ENCODE results near the gene LIMS2.

LIMS2 gene

GRCh38 chr2:127675331-127676261, at the start of gene LIMS2:
LIMS2 (minus strand) TSS chr2:127675530; CDS start chr2:127675024, 506 bp downstream.
- Histone ChIP-seq H3K36me3 (ENCODE audit: control insufficient read depth in 5 of 5, insufficient read depth in 5 of 5, low read length in 5 of 5) (peaks cover 0 to 5% (median 0%) of the 10 kb centered on the region in 5 donors), H3K9ac (ENCODE audit: low read length in 5 of 5) (peak within 1 kb of the TSS in 4 of 5 donors; percentile 16 to 77 (median 52)), H3K27me3 (ENCODE audit: control insufficient read depth in 5 of 5, insufficient read depth in 4 of 5, low read length in 5 of 5) (peaks cover 0 to 3% (median 0%) of the 10 kb centered on the region in 5 donors), H3K4me3 (ENCODE audit: low read depth in 1 of 5, low read length in 5 of 5) (peak within 1 kb of the TSS; percentile 49 to 78 (median 76)), H3K27ac (ENCODE audit: low read depth, low read length) (peak within 1 kb of the TSS; percentile 78), H3K4me1 (ENCODE audit: control insufficient read depth in 5 of 5, insufficient read depth in 5 of 5, low read length in 5 of 5) (peaks cover 5 to 84% (median 42%) of the 10 kb centered on the region in 5 donors), H3K9me3 (ENCODE audit: control insufficient read depth in 5 of 5, low read length in 5 of 5) (no peaks in the 10 kb centered on the region)

- no peak overlapping the region for H3K27ac ChIP-seq (ENCODE audit: low read depth, low read length)
- no peak overlapping the region for H3K9ac ChIP-seq (ENCODE audit: low read length in 5 of 5)
- peaks cover 0 to 22% (median 5%) of the 10 kb centered on the region in 5 donors for H3K4me1 ChIP-seq (ENCODE audit: control insufficient read depth in 5 of 5, insufficient read depth in 5 of 5, low read length in 5 of 5)
- peaks cover 16 to 49% (median 41%) of the 10 kb centered on the region in 5 donors for H3K36me3 ChIP-seq (ENCODE audit: control insufficient read depth in 5 of 5, insufficient read depth in 5 of 5, low read length in 5 of 5)
- no peaks in the 10 kb centered on the region for H3K9me3 ChIP-seq (ENCODE audit: control insufficient read depth in 5 of 5, low read length in 5 of 5)
- H3K27me3 ChIP-seq (ENCODE audit: control insufficient read depth in 5 of 5, insufficient read depth in 4 of 5, low read length in 5 of 5): no peaks in the 10 kb centered on the region
- H3K4me3 ChIP-seq (ENCODE audit: low read depth in 1 of 5, low read length in 5 of 5): no peak overlapping the region
Observed at GRCh38 chr2:127722807-127723206, 47.5 kb upstream of the LIMS2 start.

- H3K9me3 ChIP-seq (ENCODE audit: control insufficient read depth in 5 of 5, low read length in 5 of 5): no peaks in the 10 kb centered on the region
- H3K27ac ChIP-seq (ENCODE audit: low read depth, low read length): no peak overlapping the region
- no peak overlapping the region for H3K4me3 ChIP-seq (ENCODE audit: low read depth in 1 of 5, low read length in 5 of 5)
- peaks cover 16 to 49% (median 41%) of the 10 kb centered on the region in 5 donors for H3K36me3 ChIP-seq (ENCODE audit: control insufficient read depth in 5 of 5, insufficient read depth in 5 of 5, low read length in 5 of 5)
- H3K27me3 ChIP-seq (ENCODE audit: control insufficient read depth in 5 of 5, insufficient read depth in 4 of 5, low read length in 5 of 5): no peaks in the 10 kb centered on the region
- no peak overlapping the region for H3K9ac ChIP-seq (ENCODE audit: low read length in 5 of 5)
- peaks cover 0 to 22% (median 5%) of the 10 kb centered on the region in 5 donors for H3K4me1 ChIP-seq (ENCODE audit: control insufficient read depth in 5 of 5, insufficient read depth in 5 of 5, low read length in 5 of 5)
Observed at GRCh38 chr2:127721978-127722355, 46.6 kb upstream of the LIMS2 start.

GRCh38 chr2:127721311-127721977, 46.1 kb upstream of the LIMS2 start:
- no peak overlapping the region for H3K9ac ChIP-seq (ENCODE audit: low read length in 5 of 5)
- no peaks in the 10 kb centered on the region for H3K27me3 ChIP-seq (ENCODE audit: control insufficient read depth in 5 of 5, insufficient read depth in 4 of 5, low read length in 5 of 5)
- H3K4me3 ChIP-seq (ENCODE audit: low read depth in 1 of 5, low read length in 5 of 5): no peak overlapping the region
- H3K9me3 ChIP-seq (ENCODE audit: control insufficient read depth in 5 of 5, low read length in 5 of 5): no peaks in the 10 kb centered on the region
- peaks cover 16 to 53% (median 46%) of the 10 kb centered on the region in 5 donors for H3K36me3 ChIP-seq (ENCODE audit: control insufficient read depth in 5 of 5, insufficient read depth in 5 of 5, low read length in 5 of 5)
- H3K27ac ChIP-seq (ENCODE audit: low read depth, low read length): no peak overlapping the region
- peaks cover 0 to 22% (median 5%) of the 10 kb centered on the region in 5 donors for H3K4me1 ChIP-seq (ENCODE audit: control insufficient read depth in 5 of 5, insufficient read depth in 5 of 5, low read length in 5 of 5)

GRCh38 chr2:127719301-127720218, 44.2 kb upstream of the LIMS2 start:
- H3K27me3 ChIP-seq (ENCODE audit: control insufficient read depth in 5 of 5, insufficient read depth in 4 of 5, low read length in 5 of 5): no peaks in the 10 kb centered on the region
- H3K9ac ChIP-seq (ENCODE audit: low read length in 5 of 5): no peak overlapping the region
- no peak overlapping the region for H3K4me3 ChIP-seq (ENCODE audit: low read depth in 1 of 5, low read length in 5 of 5)
- H3K9me3 ChIP-seq (ENCODE audit: control insufficient read depth in 5 of 5, low read length in 5 of 5): no peaks in the 10 kb centered on the region
- no peak overlapping the region for H3K27ac ChIP-seq (ENCODE audit: low read depth, low read length)
- H3K4me1 ChIP-seq (ENCODE audit: control insufficient read depth in 5 of 5, insufficient read depth in 5 of 5, low read length in 5 of 5): peaks cover 0 to 19% (median 5%) of the 10 kb centered on the region in 5 donors
- H3K36me3 ChIP-seq (ENCODE audit: control insufficient read depth in 5 of 5, insufficient read depth in 5 of 5, low read length in 5 of 5): peaks cover 19 to 60% (median 50%) of the 10 kb centered on the region in 5 donors

GRCh38 chr2:127718271-127718670, 42.9 kb upstream of the LIMS2 start:
- no peak overlapping the region for H3K9ac ChIP-seq (ENCODE audit: low read length in 5 of 5)
- no peak overlapping the region for H3K27ac ChIP-seq (ENCODE audit: low read depth, low read length)
- H3K4me1 ChIP-seq (ENCODE audit: control insufficient read depth in 5 of 5, insufficient read depth in 5 of 5, low read length in 5 of 5): peaks cover 0 to 13% (median 5%) of the 10 kb centered on the region in 5 donors
- H3K27me3 ChIP-seq (ENCODE audit: control insufficient read depth in 5 of 5, insufficient read depth in 4 of 5, low read length in 5 of 5): no peaks in the 10 kb centered on the region
- H3K4me3 ChIP-seq (ENCODE audit: low read depth in 1 of 5, low read length in 5 of 5): no peak overlapping the region
- H3K9me3 ChIP-seq (ENCODE audit: control insufficient read depth in 5 of 5, low read length in 5 of 5): no peaks in the 10 kb centered on the region
- peaks cover 19 to 68% (median 50%) of the 10 kb centered on the region in 5 donors for H3K36me3 ChIP-seq (ENCODE audit: control insufficient read depth in 5 of 5, insufficient read depth in 5 of 5, low read length in 5 of 5)

- peaks cover 8 to 53% (median 35%) of the 10 kb centered on the region in 5 donors for H3K36me3 ChIP-seq (ENCODE audit: control insufficient read depth in 5 of 5, insufficient read depth in 5 of 5, low read length in 5 of 5)
- no peaks in the 10 kb centered on the region for H3K9me3 ChIP-seq (ENCODE audit: control insufficient read depth in 5 of 5, low read length in 5 of 5)
- no peak overlapping the region for H3K4me3 ChIP-seq (ENCODE audit: low read depth in 1 of 5, low read length in 5 of 5)
- H3K4me1 ChIP-seq (ENCODE audit: control insufficient read depth in 5 of 5, insufficient read depth in 5 of 5, low read length in 5 of 5): peaks cover 0 to 5% (median 0%) of the 10 kb centered on the region in 5 donors
- H3K9ac ChIP-seq (ENCODE audit: low read length in 5 of 5): no peak overlapping the region
- H3K27me3 ChIP-seq (ENCODE audit: control insufficient read depth in 5 of 5, insufficient read depth in 4 of 5, low read length in 5 of 5): no peaks in the 10 kb centered on the region
- H3K27ac ChIP-seq (ENCODE audit: low read depth, low read length): no peak overlapping the region
Observed at GRCh38 chr2:127715778-127716449, 40.6 kb upstream of the LIMS2 start.

- Histone ChIP-seq H3K27ac (ENCODE audit: low read depth, low read length) (no peak overlapping the region), H3K9me3 (ENCODE audit: control insufficient read depth in 5 of 5, low read length in 5 of 5) (no peaks in the 10 kb centered on the region), H3K4me1 (ENCODE audit: control insufficient read depth in 5 of 5, insufficient read depth in 5 of 5, low read length in 5 of 5) (peaks cover under 1 to 13% (median 2%) of the 10 kb centered on the region in 5 donors), H3K9ac (ENCODE audit: low read length in 5 of 5) (no peak overlapping the region), H3K4me3 (ENCODE audit: low read depth in 1 of 5, low read length in 5 of 5) (no peak overlapping the region), H3K27me3 (ENCODE audit: control insufficient read depth in 5 of 5, insufficient read depth in 4 of 5, low read length in 5 of 5) (no peaks in the 10 kb centered on the region), H3K36me3 (ENCODE audit: control insufficient read depth in 5 of 5, insufficient read depth in 5 of 5, low read length in 5 of 5) (peaks cover 3 to 46% (median 29%) of the 10 kb centered on the region in 5 donors)
Observed at GRCh38 chr2:127713562-127713961, 38.2 kb upstream of the LIMS2 start.

- H3K9ac ChIP-seq (ENCODE audit: low read length in 5 of 5): no peak overlapping the region
- no peaks in the 10 kb centered on the region for H3K27me3 ChIP-seq (ENCODE audit: control insufficient read depth in 5 of 5, insufficient read depth in 4 of 5, low read length in 5 of 5)
- H3K27ac ChIP-seq (ENCODE audit: low read depth, low read length): no peak overlapping the region
- no peak overlapping the region for H3K4me3 ChIP-seq (ENCODE audit: low read depth in 1 of 5, low read length in 5 of 5)
- H3K9me3 ChIP-seq (ENCODE audit: control insufficient read depth in 5 of 5, low read length in 5 of 5): no peaks in the 10 kb centered on the region
- H3K4me1 ChIP-seq (ENCODE audit: control insufficient read depth in 5 of 5, insufficient read depth in 5 of 5, low read length in 5 of 5): peaks cover 1 to 16% (median 8%) of the 10 kb centered on the region in 5 donors
- H3K36me3 ChIP-seq (ENCODE audit: control insufficient read depth in 5 of 5, insufficient read depth in 5 of 5, low read length in 5 of 5): peaks cover 3 to 49% (median 35%) of the 10 kb centered on the region in 5 donors
Observed at GRCh38 chr2:127712999-127713398, 37.7 kb upstream of the LIMS2 start.
